Suprapubic skin (tissue), 4 donors: ENCODE measurements around the gene TBC1D32.

ENCODE experiments used
- EP300 ChIP-seq: sonication (generic); formaldehyde crosslinking; IDR thresholded peaks from one replicate; pipeline ENCODE4 v1.6.1; 2017; ENCODE audit warnings: antibody characterized with exemption
- POLR2A ChIP-seq, 2 donors: fragments of 450-650 bp; IDR thresholded peaks; one replicate each; pipeline ENCODE4 v1.6.1; 2017; ENCODE audit warnings: antibody characterized with exemption in 2 of 2, mild to moderate bottlenecking in 2 of 2, moderate library complexity in 2 of 2
- POLR2AphosphoS5 ChIP-seq, 3 donors: sonication (generic); formaldehyde crosslinking; IDR thresholded peaks; one replicate each; pipeline ENCODE4 v1.6.1; 2017; ENCODE audit warnings: antibody characterized with exemption in 3 of 3
- TF ChIP-seq, protein P1 (sequence below), 2 donors: fragments of 200-600 bp in 1 of 2; fragments of 450-650 bp in 1 of 2; sonication (generic) in 1 of 2; IDR thresholded peaks; one replicate each; pipeline ENCODE4 v1.5.1; 2016 to 2019; ENCODE audit warnings: antibody characterized with exemption in 2 of 2, mild to moderate bottlenecking in 1 of 2, moderate library complexity in 1 of 2

DNA sequence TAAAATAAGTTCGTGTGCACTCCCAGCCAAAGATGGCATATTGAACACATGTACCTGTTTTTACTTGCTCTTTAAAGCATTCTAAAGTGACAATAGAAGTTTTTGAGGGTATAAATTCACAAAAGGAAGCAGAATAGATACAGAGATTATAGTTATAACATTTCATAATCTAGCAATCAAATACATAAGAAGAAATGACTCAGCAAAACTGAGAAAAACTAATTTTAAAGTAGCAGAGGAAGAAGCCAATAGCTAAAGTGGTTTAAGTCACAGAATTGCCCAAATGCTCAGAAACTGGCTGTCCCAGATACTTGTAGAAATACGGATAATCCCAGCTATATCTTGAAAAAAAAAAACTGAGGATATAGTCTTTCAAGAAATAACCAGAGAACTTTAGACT lies 49.2 kb upstream of the TBC1D32 start:
- TF ChIP-seq, protein P1, sequence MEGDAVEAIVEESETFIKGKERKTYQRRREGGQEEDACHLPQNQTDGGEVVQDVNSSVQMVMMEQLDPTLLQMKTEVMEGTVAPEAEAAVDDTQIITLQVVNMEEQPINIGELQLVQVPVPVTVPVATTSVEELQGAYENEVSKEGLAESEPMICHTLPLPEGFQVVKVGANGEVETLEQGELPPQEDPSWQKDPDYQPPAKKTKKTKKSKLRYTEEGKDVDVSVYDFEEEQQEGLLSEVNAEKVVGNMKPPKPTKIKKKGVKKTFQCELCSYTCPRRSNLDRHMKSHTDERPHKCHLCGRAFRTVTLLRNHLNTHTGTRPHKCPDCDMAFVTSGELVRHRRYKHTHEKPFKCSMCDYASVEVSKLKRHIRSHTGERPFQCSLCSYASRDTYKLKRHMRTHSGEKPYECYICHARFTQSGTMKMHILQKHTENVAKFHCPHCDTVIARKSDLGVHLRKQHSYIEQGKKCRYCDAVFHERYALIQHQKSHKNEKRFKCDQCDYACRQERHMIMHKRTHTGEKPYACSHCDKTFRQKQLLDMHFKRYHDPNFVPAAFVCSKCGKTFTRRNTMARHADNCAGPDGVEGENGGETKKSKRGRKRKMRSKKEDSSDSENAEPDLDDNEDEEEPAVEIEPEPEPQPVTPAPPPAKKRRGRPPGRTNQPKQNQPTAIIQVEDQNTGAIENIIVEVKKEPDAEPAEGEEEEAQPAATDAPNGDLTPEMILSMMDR (IDR thresholded peaks at IDR 0.05), result no peak
- TF ChIP-seq POLR2A (IDR thresholded peaks at IDR 0.05) (no peak), POLR2AphosphoS5 (IDR thresholded peaks at IDR 0.05) (no peak), EP300 (no peak)
